ENCODE data around the gene ROR2.

Gene ROR2

GRCh38 chr9:91879231-91879630 is 70.8 kb downstream of the ROR2 start:
- DNase-seq (ENCODE audit: insufficient read length, low spot score) (no peak), FAIRE-seq (no peak)
- TF ChIP-seq POLR2AphosphoS5 (IDR thresholded peaks at IDR 0.05; ENCODE audit: low read depth, low read length) (no peak), POU2F2 (IDR thresholded peaks at IDR 0.05; ENCODE audit: low read depth, low read length) (no peak), POLR2A (IDR thresholded peaks at IDR 0.05; ENCODE audit: low read depth, low read length) (no peak), PAX5 (IDR thresholded peaks at IDR 0.05; ENCODE audit: insufficient read depth, low read length, severe bottlenecking) (no peak), TAF1 (IDR thresholded peaks at IDR 0.05; ENCODE audit: low read depth, low read length) (no peak), SPI1 (IDR thresholded peaks at IDR 0.05; ENCODE audit: low read depth, low read length) (no peak)

- TF ChIP-seq TAF1 (IDR thresholded peaks at IDR 0.05; ENCODE audit: low read depth, low read length) = no peak
- TF ChIP-seq POU2F2 (IDR thresholded peaks at IDR 0.05; ENCODE audit: low read depth, low read length) = no peak
- no peak for TF ChIP-seq SPI1 (IDR thresholded peaks at IDR 0.05; ENCODE audit: low read depth, low read length)
- no peak for TF ChIP-seq POLR2AphosphoS5 (IDR thresholded peaks at IDR 0.05; ENCODE audit: low read depth, low read length)
- no peak for TF ChIP-seq PAX5 (IDR thresholded peaks at IDR 0.05; ENCODE audit: insufficient read depth, low read length, severe bottlenecking)
- no peak for TF ChIP-seq POLR2A (IDR thresholded peaks at IDR 0.05; ENCODE audit: low read depth, low read length)
- FAIRE-seq (no peak), DNase-seq (ENCODE audit: insufficient read length, low spot score) (no peak)
Measured at GRCh38 chr9:91873637-91874051, 76.4 kb downstream of the ROR2 start.

- DNase-seq (ENCODE audit: insufficient read length, low spot score) (no peak), FAIRE-seq (no peak)
- TF ChIP-seq SPI1 (IDR thresholded peaks at IDR 0.05; ENCODE audit: low read depth, low read length) = no peak
- TF ChIP-seq POU2F2 (IDR thresholded peaks at IDR 0.05; ENCODE audit: low read depth, low read length) = no peak
- TF ChIP-seq POLR2A (IDR thresholded peaks at IDR 0.05; ENCODE audit: low read depth, low read length) = no peak
- TF ChIP-seq TAF1 (IDR thresholded peaks at IDR 0.05; ENCODE audit: low read depth, low read length) = no peak
Measured at GRCh38 chr9:91868732-91869391, 81.2 kb downstream of the ROR2 start.

- DNase-seq (ENCODE audit: insufficient read length, low spot score) (no peak), FAIRE-seq (no peak)
- TF ChIP-seq TAF1 (IDR thresholded peaks at IDR 0.05; ENCODE audit: low read depth, low read length) (no peak), POLR2A (IDR thresholded peaks at IDR 0.05; ENCODE audit: low read depth, low read length) (no peak), POLR2AphosphoS5 (IDR thresholded peaks at IDR 0.05; ENCODE audit: low read depth, low read length) (no peak), POU2F2 (IDR thresholded peaks at IDR 0.05; ENCODE audit: low read depth, low read length) (no peak), PAX5 (IDR thresholded peaks at IDR 0.05; ENCODE audit: insufficient read depth, low read length, severe bottlenecking) (no peak), SPI1 (IDR thresholded peaks at IDR 0.05; ENCODE audit: low read depth, low read length) (no peak)
Measured at GRCh38 chr9:91867740-91868139, 82.3 kb downstream of the ROR2 start.

GRCh38 chr9:91865041-91865440 is 85.0 kb downstream of the ROR2 start:
- TF ChIP-seq SPI1 (IDR thresholded peaks at IDR 0.05; ENCODE audit: low read depth, low read length) (no peak), PAX5 (IDR thresholded peaks at IDR 0.05; ENCODE audit: insufficient read depth, low read length, severe bottlenecking) (no peak), TAF1 (IDR thresholded peaks at IDR 0.05; ENCODE audit: low read depth, low read length) (no peak), POU2F2 (IDR thresholded peaks at IDR 0.05; ENCODE audit: low read depth, low read length) (no peak), POLR2AphosphoS5 (IDR thresholded peaks at IDR 0.05; ENCODE audit: low read depth, low read length) (no peak), POLR2A (IDR thresholded peaks at IDR 0.05; ENCODE audit: low read depth, low read length) (no peak)
- DNase-seq (ENCODE audit: insufficient read length, low spot score) (no peak), FAIRE-seq (no peak)

- no peak for FAIRE-seq
- TF ChIP-seq POU2F2 (IDR thresholded peaks at IDR 0.05; ENCODE audit: low read depth, low read length) (no peak), POLR2AphosphoS5 (IDR thresholded peaks at IDR 0.05; ENCODE audit: low read depth, low read length) (no peak), PAX5 (IDR thresholded peaks at IDR 0.05; ENCODE audit: insufficient read depth, low read length, severe bottlenecking) (no peak), POLR2A (IDR thresholded peaks at IDR 0.05; ENCODE audit: low read depth, low read length) (no peak), SPI1 (IDR thresholded peaks at IDR 0.05; ENCODE audit: low read depth, low read length) (no peak), TAF1 (IDR thresholded peaks at IDR 0.05; ENCODE audit: low read depth, low read length) (no peak)
- no peak for DNase-seq (ENCODE audit: insufficient read length, low spot score)
Measured at GRCh38 chr9:91864380-91864779, 85.6 kb downstream of the ROR2 start.

GRCh38 chr9:91863469-91863868 is 86.6 kb downstream of the ROR2 start:
- FAIRE-seq = no peak
- DNase-seq (ENCODE audit: insufficient read length, low spot score) = no peak
- TF ChIP-seq PAX5 (IDR thresholded peaks at IDR 0.05; ENCODE audit: insufficient read depth, low read length, severe bottlenecking) (no peak), SPI1 (IDR thresholded peaks at IDR 0.05; ENCODE audit: low read depth, low read length) (no peak), POLR2A (IDR thresholded peaks at IDR 0.05; ENCODE audit: low read depth, low read length) (no peak)

GRCh38 chr9:91858213-91859030 is 91.6 kb downstream of the ROR2 start:
- TF ChIP-seq POU2F2 (IDR thresholded peaks at IDR 0.05; ENCODE audit: low read depth, low read length) (no peak), TAF1 (IDR thresholded peaks at IDR 0.05; ENCODE audit: low read depth, low read length) (no peak), POLR2AphosphoS5 (IDR thresholded peaks at IDR 0.05; ENCODE audit: low read depth, low read length) (no peak), PAX5 (IDR thresholded peaks at IDR 0.05; ENCODE audit: insufficient read depth, low read length, severe bottlenecking) (no peak), POLR2A (IDR thresholded peaks at IDR 0.05; ENCODE audit: low read depth, low read length) (no peak), SPI1 (IDR thresholded peaks at IDR 0.05; ENCODE audit: low read depth, low read length) (no peak)
- FAIRE-seq (no peak), DNase-seq (ENCODE audit: insufficient read length, low spot score) (no peak)

GRCh38 chr9:91857291-91858212 is 92.5 kb downstream of the ROR2 start:
- TF ChIP-seq SPI1 (IDR thresholded peaks at IDR 0.05; ENCODE audit: low read depth, low read length) = no peak
- TF ChIP-seq POLR2A (IDR thresholded peaks at IDR 0.05; ENCODE audit: low read depth, low read length) = no peak
- TF ChIP-seq PAX5 (IDR thresholded peaks at IDR 0.05; ENCODE audit: insufficient read depth, low read length, severe bottlenecking) = no peak
- no peak for TF ChIP-seq TAF1 (IDR thresholded peaks at IDR 0.05; ENCODE audit: low read depth, low read length)
- no peak for TF ChIP-seq POU2F2 (IDR thresholded peaks at IDR 0.05; ENCODE audit: low read depth, low read length)
- no peak for TF ChIP-seq POLR2AphosphoS5 (IDR thresholded peaks at IDR 0.05; ENCODE audit: low read depth, low read length)
- FAIRE-seq (no peak), DNase-seq (ENCODE audit: insufficient read length, low spot score) (no peak)
